Fibroblast of peridontal ligament (primary cell): ENCODE data around the gene HS6ST3.
"Not testable (repeated sequence)": the region's sequence is repeated elsewhere in the genome, so short reads cannot be mapped to it uniquely, and the experiment has no call there.

ENCODE experiments used
- DNase-seq: peaks from one replicate; pipeline ENCODE4 v3.0.0-alpha.2; 2010; ENCODE audit errors: extremely low read depth

The HS6ST3 gene

DNA sequence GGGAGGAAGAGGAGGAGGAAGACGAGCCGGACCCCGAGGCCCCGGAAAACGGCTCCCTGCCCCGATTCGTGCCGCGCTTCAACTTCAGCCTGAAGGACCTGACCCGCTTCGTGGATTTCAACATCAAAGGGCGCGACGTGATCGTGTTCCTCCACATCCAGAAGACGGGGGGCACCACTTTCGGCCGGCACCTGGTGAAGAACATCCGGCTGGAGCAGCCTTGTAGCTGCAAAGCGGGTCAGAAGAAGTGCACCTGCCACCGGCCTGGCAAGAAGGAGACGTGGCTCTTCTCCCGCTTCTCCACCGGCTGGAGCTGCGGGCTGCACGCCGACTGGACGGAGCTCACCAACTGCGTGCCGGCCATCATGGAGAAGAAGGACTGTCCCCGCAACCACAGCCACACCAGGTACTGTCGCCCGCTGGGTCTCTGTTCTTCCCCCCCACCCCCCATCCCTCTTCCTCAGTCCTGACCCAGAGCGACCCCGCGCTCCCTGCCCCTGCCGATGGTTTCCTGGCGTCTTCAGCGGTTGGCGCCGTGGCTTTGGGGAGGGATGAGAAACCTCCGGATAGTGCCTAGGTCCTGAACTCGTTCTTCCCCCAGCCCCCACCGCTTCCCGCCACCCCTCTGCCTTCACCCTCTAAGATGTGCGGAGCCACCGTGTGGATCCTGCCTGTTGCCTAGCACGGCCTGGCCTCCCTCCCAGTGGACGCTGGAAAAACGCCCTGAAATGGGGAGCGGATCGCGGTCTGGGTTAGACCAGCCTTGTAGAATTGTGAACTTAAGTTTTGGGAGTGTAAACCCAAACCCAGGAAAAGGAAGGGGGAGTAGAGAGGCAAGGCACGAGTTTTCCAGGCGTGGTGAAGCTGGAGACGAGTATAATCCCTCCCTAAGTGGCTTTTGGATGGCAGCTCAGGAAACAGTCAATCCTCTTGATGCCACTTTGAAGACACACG is 1.5 kb downstream of the HS6ST3 start:
- DNase-seq = no peak

DNA sequence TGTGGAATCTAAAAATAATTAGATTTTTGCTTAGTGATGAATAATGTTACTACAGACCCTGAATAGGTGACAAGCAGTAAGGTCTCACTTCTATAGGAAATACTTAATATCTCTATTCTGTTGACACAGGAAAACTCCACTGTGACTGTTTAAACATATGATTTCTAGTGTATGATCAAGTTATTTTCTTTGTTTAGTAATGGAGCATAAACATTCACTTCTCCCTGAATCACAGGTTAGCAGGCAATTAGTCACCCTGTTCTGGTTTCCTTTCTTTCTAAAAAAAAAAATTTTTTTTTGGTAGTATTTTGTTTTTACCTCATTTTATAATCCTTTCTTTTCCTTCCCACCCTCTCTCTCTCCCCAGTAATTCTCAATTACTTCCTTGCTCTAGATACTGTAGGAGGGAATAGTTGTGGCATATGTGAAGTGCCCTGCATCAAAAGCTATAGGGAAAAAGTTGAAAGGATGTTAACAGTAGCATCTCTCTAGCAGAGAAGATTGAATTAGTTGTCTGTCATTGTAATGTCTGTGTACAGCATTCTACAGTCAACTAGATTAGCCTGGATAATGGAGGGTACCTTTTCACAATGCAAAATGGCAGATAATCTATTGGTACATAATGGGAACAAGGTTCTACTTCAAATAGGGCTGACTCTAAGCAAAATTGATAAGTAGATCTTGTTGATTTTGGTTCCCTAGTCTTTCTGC is 3.5 kb downstream of the HS6ST3 start:
- DNase-seq = no peak

DNA sequence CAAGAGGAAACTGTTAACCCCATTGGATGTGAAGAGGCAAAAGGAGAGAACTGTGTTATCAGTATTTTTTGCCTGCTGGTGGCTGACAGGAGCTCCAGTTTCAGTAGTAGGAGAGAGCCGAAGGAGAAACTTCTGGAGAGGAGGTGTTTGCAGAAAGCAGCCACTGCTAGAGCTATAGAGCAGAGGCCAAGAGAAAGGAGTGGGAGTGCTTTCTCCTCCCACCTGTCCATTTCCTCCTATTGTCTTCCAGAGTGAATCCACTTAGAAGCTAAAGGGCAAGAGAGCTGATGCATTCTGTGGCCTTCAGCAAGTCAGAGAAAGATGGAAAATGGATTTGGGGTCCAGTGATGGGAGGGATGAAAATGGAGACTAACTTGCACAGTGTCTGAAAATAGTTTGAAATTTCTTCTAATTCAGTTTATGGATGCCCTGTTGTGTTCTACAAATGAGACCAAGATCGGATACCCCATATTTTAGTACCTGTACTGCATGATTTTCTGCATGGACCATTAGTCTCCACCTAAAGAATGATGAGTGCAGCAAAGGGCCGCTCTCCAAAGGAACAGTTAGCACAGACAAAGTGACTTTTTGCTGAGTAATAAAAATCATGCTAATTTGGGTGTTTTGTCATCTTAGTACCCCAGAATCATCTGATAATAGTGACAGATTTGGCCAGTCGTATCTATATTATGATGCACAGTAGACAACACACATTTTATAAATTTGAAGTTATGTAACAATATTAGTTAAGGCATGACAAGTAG is 10.7 kb downstream of the HS6ST3 start:
- DNase-seq = no peak

DNA sequence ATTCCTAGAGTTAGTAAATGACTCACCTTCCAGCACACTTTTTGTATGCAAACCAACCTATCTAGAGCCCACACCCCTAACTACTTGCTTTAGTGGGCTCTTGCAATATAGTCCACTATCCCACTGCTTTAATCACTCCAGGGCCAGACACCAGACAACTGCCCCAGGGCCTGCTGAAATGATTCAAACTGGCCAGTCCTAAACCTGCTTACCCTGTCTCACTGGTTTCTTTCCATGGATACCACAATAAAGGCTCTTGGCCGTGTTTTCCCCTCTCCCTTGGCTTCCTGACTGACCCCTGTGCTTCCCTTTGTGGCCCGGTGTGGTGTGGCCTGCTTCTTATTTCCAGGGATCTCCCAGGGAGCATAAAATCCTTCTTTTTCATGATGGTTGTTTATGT is 14.6 kb downstream of the HS6ST3 start:
- no peak for DNase-seq

DNA sequence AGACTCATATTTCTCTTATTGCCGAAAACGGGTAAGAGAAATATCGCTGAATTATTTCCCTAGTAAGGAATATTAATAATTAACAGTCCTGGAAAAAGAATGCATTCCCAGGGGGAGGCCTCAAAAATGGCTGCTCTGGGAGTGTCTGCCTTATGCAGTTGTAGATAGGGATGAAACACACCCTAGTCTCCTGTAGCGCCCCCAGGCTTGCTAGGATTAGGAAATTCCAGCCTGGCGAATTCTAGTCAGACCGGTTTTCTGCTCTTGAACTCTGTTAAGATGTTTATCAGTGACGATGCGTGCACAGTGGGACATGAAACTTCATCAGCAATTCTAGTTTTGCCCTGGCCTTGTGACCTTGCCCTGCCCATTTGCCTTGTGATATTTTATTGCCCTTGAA is 18.2 kb downstream of the HS6ST3 start:
- not testable (repeated sequence) for DNase-seq

DNA sequence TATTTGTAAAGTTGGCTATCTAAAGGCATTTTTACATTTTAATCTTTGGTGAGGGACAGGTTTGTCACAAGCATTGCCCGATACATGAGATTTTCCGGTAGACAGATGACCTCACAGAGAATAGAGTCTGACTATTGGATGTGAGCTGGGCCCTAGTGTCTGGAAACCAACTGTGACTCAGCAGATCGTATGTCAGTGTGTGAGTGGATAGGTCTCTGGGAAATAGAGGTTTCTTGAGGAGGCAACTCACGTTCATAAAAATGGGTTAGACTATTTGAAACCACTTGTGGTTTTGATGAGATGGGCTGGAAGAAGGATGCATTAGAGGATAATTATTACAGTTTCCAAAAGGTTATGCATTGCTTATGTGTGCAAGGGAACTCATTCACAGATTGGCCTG is 19.2 kb downstream of the HS6ST3 start:
- DNase-seq = no peak

DNA sequence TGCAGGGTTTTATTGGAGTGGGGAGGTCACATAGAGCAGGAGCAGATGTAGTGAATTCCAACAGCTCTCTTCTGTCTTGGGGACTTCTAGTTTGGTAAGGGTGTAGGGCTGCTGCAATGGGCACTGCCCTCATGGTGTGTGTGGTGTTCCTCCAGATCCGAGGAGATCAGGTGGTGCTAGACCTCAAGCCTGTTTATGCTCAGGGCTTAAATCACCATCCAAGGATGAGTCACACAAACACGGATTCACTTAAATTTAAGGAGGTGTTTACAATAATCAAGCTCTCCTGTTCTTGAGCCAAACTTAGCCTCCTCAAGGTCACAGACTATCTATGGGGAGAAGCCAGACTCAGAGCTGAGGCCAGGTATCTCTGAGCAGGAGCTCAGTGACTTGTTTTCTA is 23.0 kb downstream of the HS6ST3 start:
- DNase-seq = no peak

DNA sequence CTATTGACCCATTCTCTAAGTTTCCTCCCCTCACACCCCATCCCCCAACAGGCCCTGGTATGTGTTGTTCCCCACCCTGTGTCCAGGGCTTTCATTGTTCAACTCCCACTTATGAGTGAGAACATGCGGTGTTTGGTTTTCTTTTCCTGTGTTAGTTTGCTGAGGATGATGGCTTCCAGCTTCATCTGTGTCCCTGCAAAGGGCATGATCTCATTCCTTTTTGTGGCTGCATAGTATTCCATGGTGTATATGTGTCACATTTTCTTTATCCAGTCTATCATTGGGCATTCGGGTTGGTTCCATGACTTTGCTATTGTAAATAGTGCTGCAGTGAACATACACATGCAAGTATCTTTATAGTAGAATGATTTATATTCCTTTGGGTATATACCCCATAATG is 25.5 kb downstream of the HS6ST3 start:
- not testable (repeated sequence) for DNase-seq

DNA sequence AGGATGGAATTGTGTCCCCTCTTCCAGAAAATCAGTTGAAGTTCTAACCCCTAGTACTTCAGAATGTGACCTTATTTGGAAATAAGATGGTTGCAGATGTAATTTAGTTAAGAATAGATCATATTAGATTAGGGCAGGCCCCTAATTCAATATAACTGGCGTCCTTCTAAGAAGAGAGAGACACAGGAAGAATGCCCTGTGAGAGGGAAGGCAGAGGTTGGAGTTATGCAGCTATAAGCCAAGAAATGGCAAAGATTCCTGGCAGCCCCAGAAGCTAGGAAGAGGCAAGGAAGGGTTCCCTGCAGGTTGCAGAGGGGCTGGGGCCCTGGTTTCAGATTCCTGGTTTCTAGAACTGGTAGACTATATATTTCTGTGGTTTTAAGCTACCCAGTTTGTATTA is 30.0 kb downstream of the HS6ST3 start:
- DNase-seq = no peak

DNA sequence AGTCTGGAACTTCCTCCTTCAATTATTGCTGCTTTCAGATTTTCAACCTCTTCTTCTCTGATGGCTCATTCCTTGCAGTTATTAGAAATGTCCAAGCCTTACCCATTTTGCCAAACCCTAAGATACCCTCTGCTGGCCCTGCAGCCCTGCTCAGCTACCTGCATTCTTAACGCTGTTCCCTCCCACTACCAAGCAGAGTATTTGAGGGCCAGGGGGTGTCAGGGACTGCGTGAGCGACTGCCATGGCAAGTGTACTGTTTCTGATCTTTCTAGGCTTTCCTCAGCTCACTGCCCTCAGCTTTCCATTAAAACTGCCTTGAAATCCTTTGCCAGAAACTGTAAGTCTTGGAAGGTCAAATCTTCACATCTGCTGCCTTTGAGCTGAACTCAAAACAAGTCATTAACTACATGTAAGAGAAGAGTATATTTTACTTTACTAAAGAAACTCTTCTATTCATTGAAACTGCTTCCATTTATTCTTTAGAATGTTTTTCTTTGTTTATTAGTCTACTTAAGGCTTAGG is 41.0 kb downstream of the HS6ST3 start:
- DNase-seq = no peak

DNA sequence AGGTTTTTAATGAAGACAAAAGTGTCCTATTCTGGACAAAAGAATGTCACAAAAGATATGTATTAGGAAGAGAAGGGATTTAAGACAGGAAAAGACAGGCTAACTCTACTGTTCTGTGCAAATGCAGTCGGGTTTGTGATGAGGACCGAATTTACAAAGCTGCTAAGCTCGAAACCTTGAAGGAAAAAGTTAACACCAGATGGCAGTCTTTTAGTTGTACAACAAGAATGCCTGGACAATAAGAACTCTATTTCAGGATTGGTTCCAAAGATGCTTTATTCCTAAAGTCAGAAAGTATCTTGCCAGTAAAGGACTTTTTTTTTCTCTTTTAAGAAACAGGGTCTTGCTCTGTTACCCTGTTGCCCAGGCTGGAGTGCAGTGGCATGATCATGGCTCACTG is 51.1 kb downstream of the HS6ST3 start:
- DNase-seq = no peak

DNA sequence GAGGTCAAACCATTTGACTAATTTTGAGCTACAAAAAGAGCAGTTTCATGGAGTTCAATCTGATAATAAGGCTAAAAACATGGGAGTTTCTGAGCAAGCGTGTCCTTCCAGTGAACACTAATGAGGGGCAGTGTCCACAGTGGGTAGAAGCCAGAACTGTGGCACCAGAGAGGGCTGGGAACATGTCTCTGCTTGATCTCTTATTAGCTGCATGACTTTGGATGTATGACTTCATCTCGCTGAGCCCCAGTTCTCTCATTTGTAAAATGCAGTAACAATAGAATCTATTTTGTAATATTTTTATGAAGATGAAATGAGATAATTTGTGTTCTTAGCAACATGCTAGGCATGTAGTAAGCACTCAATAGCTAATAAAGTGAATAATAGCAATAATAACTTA is 69.8 kb downstream of the HS6ST3 start:
- no peak for DNase-seq

DNA sequence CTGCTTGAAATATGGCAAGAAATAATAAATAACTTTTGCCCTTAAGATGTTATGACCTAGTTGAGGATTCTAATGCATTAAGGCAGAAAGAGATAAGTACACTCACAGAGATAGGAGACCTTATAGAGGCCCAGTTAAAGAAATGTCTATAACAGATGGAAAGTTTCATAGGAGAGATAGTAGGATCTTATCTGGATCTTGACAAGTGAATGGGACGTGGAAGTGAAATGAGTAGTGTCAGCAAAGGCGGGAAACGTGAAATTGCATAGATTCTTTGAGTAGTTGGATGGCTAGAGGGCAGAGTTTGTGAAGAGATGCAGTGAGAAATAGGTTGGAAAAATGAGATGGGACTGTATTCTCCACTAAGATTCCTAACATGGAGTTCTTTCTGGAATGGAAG is 71.2 kb downstream of the HS6ST3 start:
- DNase-seq = no peak

DNA sequence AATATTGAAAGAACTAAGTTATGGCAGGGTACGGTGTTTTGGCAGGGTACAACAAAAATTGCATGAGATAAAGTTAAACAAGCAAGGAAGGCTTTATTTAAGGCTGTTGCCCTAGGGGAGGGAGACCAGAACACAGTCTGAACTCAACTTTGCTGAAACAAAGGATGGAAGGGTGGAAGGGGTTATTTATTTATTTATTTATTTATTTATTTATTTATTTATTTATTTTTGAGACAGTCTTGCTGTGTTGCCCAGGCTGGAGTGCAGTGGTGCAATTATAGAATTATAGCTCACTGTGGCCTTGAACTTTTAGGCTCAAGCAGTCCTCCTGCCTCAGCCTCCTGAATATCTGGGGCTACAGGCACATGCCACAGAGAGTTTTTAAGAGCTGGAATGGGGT is 75.9 kb downstream of the HS6ST3 start:
- DNase-seq = no peak

DNA sequence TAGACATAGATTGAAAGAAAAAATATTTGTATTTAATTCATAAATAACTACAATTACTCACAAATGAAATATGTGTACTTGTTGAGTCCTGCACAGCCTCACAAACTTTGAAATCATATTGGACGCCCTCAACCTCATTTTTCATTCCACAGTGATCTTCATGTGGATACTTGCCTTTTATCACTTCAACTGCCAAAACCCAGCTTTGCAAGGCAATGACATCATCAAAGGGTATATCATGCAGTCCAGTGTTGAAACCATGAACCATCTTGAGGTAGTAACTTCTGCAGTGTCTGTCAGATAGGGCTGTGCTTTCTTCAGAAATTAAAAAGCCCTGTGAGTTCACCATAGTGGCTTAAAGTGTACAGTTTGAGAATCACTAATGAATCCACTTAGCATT is 82.2 kb downstream of the HS6ST3 start:
- no peak for DNase-seq

DNA sequence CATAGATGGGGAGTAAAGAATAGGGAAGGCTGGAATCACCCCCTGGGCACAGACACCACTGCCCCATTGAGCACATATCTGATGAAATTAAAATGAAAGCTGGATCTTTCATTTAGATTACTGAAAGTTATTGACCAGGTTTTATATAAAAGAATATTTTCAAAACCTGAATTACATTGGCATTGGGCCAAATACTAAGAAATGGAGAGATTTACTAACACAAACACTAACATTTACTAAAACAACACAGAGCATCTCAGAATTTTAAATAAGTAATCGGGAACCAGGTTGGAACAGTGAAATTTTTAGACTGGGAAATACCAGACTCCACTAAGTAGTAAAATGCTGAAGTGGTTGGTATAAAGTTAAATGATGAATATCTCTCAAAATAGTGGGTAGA is 88.9 kb downstream of the HS6ST3 start:
- DNase-seq = no peak

DNA sequence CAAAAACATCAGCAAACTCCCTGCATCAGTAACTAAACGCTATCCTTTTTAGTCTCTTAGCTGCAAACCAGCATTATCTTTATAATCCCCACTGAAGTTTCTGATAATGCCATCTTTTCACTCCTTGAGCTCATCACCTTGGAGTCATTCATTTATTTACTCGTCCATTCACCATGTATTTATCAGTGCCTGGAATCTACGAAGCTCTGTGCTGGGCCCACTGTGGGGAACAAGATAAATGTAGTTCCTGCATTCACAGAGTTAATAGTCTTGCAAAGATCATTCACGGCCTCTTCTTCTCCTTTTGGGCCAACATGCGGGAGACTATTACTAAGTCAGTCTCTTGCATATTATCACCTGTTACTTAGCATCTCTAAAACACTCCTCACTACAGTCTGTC is 89.4 kb downstream of the HS6ST3 start:
- no peak for DNase-seq

DNA sequence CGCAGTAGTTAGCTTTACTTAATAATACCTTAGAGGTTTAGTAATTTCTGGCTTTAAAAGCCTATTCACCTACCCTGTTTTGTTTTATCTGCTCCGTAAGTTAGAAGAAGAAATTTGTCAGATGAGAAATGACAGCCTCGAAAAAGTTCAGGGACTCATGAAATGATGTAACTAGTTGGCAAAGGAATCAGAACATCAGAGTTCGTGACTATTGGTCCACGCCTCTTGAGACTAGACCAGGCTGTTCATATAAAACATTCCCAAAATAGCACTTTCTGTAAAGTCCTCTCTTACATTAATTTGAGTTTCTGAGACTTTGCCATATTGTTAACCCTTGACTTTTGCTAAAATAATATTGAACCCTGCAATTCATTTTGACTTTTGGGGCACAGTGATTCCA is 92.0 kb downstream of the HS6ST3 start:
- no peak for DNase-seq

DNA sequence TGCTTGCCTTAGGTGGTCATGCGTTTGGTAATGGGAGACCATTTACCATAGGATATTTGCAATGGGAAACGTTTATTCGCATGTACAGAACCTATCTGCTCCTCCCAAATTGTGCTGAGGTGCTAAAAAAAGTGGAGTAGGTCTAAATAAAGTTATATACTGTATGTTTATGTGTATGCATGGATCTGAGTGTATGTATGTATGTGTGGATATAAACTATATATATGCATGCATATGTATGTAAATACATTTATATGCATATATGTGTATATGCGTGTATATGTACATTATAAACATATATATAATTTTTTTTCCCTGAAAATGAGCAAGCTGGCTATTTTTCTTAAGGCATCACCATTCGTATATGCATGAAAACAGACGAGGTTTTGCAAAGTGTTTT is 95.9 kb downstream of the HS6ST3 start:
- no peak for DNase-seq

DNA sequence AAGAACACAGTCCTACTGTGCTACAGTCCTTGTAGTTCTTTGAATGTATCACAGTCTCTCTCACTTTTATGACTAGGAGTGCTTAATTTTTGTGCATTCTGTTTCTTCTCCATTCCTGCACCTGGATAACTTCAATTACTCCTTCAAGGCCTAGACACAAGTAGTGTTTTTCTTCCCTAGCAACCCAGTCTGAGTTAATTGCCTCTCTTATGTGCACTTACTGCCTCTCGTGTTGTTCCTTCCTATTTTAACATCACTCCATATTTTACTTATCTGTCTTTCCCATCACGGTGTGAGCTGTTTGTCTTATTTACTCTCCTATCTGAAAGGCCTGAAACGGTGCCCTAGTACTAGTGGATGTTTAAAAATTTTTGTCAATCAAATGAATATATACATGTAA is 101.5 kb downstream of the HS6ST3 start:
- DNase-seq = no peak

DNA sequence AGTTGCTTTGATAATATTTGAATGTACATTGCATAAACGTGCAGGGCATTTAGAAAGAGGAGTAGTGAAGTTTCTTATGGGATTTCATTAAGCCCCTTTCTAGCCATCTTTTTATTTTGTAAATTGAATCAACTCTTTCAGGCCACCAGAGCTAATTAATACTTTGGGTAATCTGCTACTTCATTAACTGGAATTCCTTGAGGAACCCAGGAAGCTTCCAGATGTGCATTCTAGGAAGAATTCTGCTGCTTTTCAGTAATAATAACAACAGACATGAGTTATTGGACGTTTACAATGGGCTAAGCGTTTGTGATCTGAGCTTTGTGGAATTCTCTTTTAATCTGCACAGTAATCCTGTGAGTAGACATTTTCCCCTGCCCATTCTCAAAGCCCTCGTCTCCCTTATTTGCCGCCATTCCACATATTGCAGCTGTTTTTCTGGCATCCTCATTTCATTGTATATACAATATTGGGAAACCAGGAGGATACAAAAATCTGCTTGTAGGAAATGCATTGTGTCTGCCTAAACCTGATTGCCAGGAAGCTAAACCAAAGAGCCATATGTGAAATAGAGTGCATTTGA is 103.9 kb downstream of the HS6ST3 start:
- no peak for DNase-seq

DNA sequence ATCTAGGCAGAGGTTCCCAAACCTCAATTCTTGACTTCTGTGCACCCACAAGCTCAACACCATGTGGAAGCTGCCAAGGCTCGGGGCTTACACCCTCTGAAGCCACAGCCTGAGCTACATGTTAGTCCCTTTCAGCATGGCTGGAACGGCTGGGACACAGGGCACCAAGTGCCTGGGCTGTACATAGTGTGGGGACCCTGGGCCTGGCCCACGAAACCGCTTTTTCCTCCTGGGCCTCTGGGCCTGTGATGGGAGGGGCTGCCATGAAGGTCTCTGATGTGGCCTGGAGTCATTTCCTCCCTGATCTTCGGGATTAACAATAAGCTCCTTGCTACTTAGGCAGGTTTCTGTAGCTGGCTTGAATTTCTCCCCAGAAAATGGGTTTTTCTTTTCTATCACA is 108.1 kb downstream of the HS6ST3 start:
- DNase-seq = no peak
